IMR-90 (cell line): ENCODE data around the gene TCHP.

Experiments used
- CTCF ChIP-seq: conservative IDR thresholded peaks from 2 replicates; pipeline ENCODE4 v1.5.1; 2012; ENCODE audit warnings: mild to moderate bottlenecking, low read depth, low read length, improper control_type of control experiment
- MAZ ChIP-seq: IDR thresholded peaks from 2 replicates; pipeline ENCODE4 v1.6.1; 2012; ENCODE audit warnings: low read depth, mild to moderate bottlenecking, low read length, improper control_type of control experiment, moderate library complexity, borderline replicate concordance
- RCOR1 ChIP-seq: IDR thresholded peaks from 2 replicates; pipeline ENCODE4 v1.6.1; 2012; ENCODE audit warnings: mild to moderate bottlenecking, low read length, improper control_type of control experiment; ENCODE audit not compliant: insufficient replicate concordance
- TF ChIP-seq, protein P1 (sequence below): fragments of 150-350 bp; IDR thresholded peaks from 2 replicates; pipeline ENCODE4 v1.6.1; 2017; ENCODE audit warnings: mild to moderate bottlenecking, antibody characterized with exemption, low read length, low read depth

GRCh38 chr12:109873653-109874052 is 26.4 kb upstream of the TCHP start:
- TF ChIP-seq CTCF (no peak), MAZ (no peak), RCOR1 (no peak)
- TF ChIP-seq, protein P1, sequence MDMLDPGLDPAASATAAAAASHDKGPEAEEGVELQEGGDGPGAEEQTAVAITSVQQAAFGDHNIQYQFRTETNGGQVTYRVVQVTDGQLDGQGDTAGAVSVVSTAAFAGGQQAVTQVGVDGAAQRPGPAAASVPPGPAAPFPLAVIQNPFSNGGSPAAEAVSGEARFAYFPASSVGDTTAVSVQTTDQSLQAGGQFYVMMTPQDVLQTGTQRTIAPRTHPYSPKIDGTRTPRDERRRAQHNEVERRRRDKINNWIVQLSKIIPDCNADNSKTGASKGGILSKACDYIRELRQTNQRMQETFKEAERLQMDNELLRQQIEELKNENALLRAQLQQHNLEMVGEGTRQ = no peak
